HCT116 (cell line): ENCODE data around the gene IL36G. TPM values are rescaled to one million over a fixed set of nuclear protein-coding genes. Genes with fewer than 3 reads are reported as not detected.

Source experiments
- ATAC-seq: fragments of 200-7000 bp; cut with Tn5 transposase; 2 replicates; pipeline ENCODE4 v1.9.1; 2020; ENCODE audit warnings: mild to moderate bottlenecking, moderate library complexity
- BruUV-seq: library from RNA; stranded (reverse); fragments of 400-500 nt; replicated peaks from 2 replicates; lab custom pipeline; 2021; lab: Mats Ljungman, UMichigan
- CTCF ChIA-PET: fragments of 300-600 bp; sonication (Branson Sonifier 250); formaldehyde crosslinking; loops from one replicate; lab custom pipeline; 2021; ENCODE audit warnings: antibody characterized with exemption; lab: Charles Lee
- POLR2A ChIA-PET: fragments of 300-600, 350-600 bp; sonication (Branson Sonifier 250); formaldehyde crosslinking; loops from one replicate; lab custom pipeline; 2021; ENCODE audit warnings: antibody characterized with exemption; lab: Charles Lee
- RAD21 ChIA-PET, 2 experiments: fragments of 300-600 bp; sonication (Branson Sonifier 250); formaldehyde crosslinking; loops; one replicate each; lab custom pipeline; 2023; ENCODE audit warnings: low total read pairs in 2 of 2; ENCODE audit not compliant: uncharacterized antibody in 2 of 2, unreplicated experiment in 2 of 2, low non-redundant PET in 1 of 2; lab: Charles Lee
- DNase-seq: peaks from one replicate; pipeline ENCODE4 v3.0.0-alpha.2; 2010; ENCODE audit warnings: low read depth, low spot score
- H2AFZ ChIP-seq: fragments of 200-600 bp; shearing (Covaris generic), sonication (generic); 2 replicates; pipeline ENCODE4 v1.6.1; 2017; ENCODE audit warnings: low read depth, mixed run types, mixed read lengths, antibody characterized with exemption, low read length; ENCODE audit not compliant: poor library complexity, severe bottlenecking
- H3K27ac ChIP-seq: 2 replicates; pipeline ENCODE4 v1.5.1; 2012; ENCODE audit warnings: low read depth, low read length
- H3K27me3 ChIP-seq: fragments of 200-600 bp; sonication (generic); 2 replicates; pipeline ENCODE4 v1.6.1; 2016; ENCODE audit warnings: mixed run types, low read length, mixed read lengths; ENCODE audit not compliant: insufficient read depth
- H3K36me3 ChIP-seq, 2 experiments: fragments of 200-500 bp in 1 of 2; fragments of 200-600 bp in 1 of 2; sonication (Bioruptor generic) in 1 of 2; sonication (generic) in 1 of 2; 2 replicates each; pipeline versions ENCODE4 v1.5.1 to v1.6.1; 2014 to 2016; ENCODE audit warnings: low read length in 2 of 2, inconsistent platforms in 1 of 2, mixed read lengths in 1 of 2, mixed run types in 1 of 2; ENCODE audit not compliant: insufficient read depth in 2 of 2, control insufficient read depth in 1 of 2
- H3K4me1 ChIP-seq, 2 experiments: fragments of 200-600 bp in 1 of 2; sonication (generic) in 1 of 2; 2 replicates each; pipeline versions ENCODE4 v1.5.1 to v1.6.1; 2012 to 2017; ENCODE audit warnings: low read length in 2 of 2, inconsistent platforms in 1 of 2, mild to moderate bottlenecking in 1 of 2, mixed read lengths in 1 of 2, mixed run types in 1 of 2, moderate library complexity in 1 of 2; ENCODE audit not compliant: insufficient read depth in 2 of 2, control insufficient read depth in 1 of 2
- H3K4me2 ChIP-seq: fragments of 200-600 bp; sonication (generic); 2 replicates; pipeline ENCODE4 v1.6.1; 2017; ENCODE audit warnings: mixed run types, low read length, mixed read lengths
- H3K4me3 ChIP-seq, 2 experiments: fragments of 200-600 bp in 1 of 2; sonication (generic) in 1 of 2; replicated peaks in 1 of 2; 2 replicates each; pipeline ENCODE4 v1.5.1; 2011 to 2016; ENCODE audit warnings: low read length in 2 of 2, control low read depth in 1 of 2, low read depth in 1 of 2, mild to moderate bottlenecking in 1 of 2, mixed read lengths in 1 of 2, mixed run types in 1 of 2
- H3K79me2 ChIP-seq: fragments of 200-600 bp; sonication (generic); 2 replicates; pipeline ENCODE4 v1.6.1; 2017; ENCODE audit warnings: mild to moderate bottlenecking, mixed run types, low read length, moderate library complexity, mixed read lengths; ENCODE audit not compliant: insufficient read depth
- H3K9ac ChIP-seq: fragments of 200-600 bp; sonication (generic); 2 replicates; pipeline ENCODE4 v1.6.1; 2016; ENCODE audit warnings: low read length, mixed read lengths
- H3K9me2 ChIP-seq: fragments of 200-600 bp; sonication (generic), shearing (Covaris generic); 2 replicates; pipeline ENCODE4 v1.6.1; 2017; ENCODE audit warnings: mixed run types, mild to moderate bottlenecking, moderate library complexity; ENCODE audit not compliant: insufficient read depth
- H3K9me3 ChIP-seq, 2 experiments: fragments of 200-500 bp in 1 of 2; fragments of 200-600 bp in 1 of 2; sonication (Bioruptor generic) in 1 of 2; sonication (generic) in 1 of 2; 2 replicates each; pipeline ENCODE4 v1.6.1; 2014 to 2017; ENCODE audit warnings: low read length in 2 of 2, mixed read lengths in 2 of 2, inconsistent platforms in 1 of 2, low read depth in 1 of 2, mild to moderate bottlenecking in 1 of 2, mixed run types in 1 of 2, moderate library complexity in 1 of 2; ENCODE audit not compliant: control insufficient read depth in 1 of 2, insufficient read depth in 1 of 2
- H4K20me1 ChIP-seq: fragments of 200-600 bp; sonication (generic), shearing (Covaris generic); 2 replicates; pipeline ENCODE4 v1.6.1; 2017; ENCODE audit warnings: mixed run types, mild to moderate bottlenecking, moderate library complexity; ENCODE audit not compliant: insufficient read depth
- CTCF ChIP-seq, 3 experiments: fragments of 200-600 bp in 1 of 3; sonication (generic) in 1 of 3; IDR thresholded peaks in 2 of 3; conservative IDR thresholded peaks in 1 of 3; 2 replicates each; pipeline ENCODE4 v1.5.1; 2012 to 2017; ENCODE audit warnings: low read depth in 2 of 3, low read length in 2 of 3, antibody characterized with exemption in 1 of 3, borderline replicate concordance in 1 of 3, control low read depth in 1 of 3, mild to moderate bottlenecking in 1 of 3, mixed read lengths in 1 of 3, mixed run types in 1 of 3, moderate library complexity in 1 of 3; ENCODE audit not compliant: insufficient read depth in 1 of 3
- REST ChIP-seq: IDR thresholded peaks from 2 replicates; pipeline ENCODE4 v1.6.1; 2012; ENCODE audit warnings: low read depth
- SIN3A ChIP-seq: IDR thresholded peaks from 2 replicates; pipeline ENCODE4 v1.6.1; 2012; ENCODE audit warnings: low read depth
- ZBTB33 ChIP-seq: IDR thresholded peaks from 2 replicates; pipeline ENCODE4 v1.6.1; 2011; ENCODE audit warnings: mild to moderate bottlenecking, low read length, moderate library complexity; ENCODE audit not compliant: insufficient replicate concordance; ENCODE audit errors: extremely low read depth
- intact Hi-C: fragments of 100-400 bp; cut with micrococcal nuclease; formaldehyde crosslinking; loops from 2 replicates; pipeline ENCODE4 v1.10.0; 2022
- total RNA-seq: library from RNA; stranded (reverse); gene quantifications from one replicate; pipeline ENCODE4 v1.2.1, GENCODE V29; 2021; ENCODE audit not compliant: unreplicated experiment

Gene IL36G
- total RNA-seq, 1 experiment from 2014 or later = not detected

- H3K27me3 ChIP-seq = no peaks in the 10 kb centered on the region
- RAD21 ChIA-PET = interaction anchor here in 1 of 2 experiments (1.0 kb wide), 1 partner anchor 209 kb away, joined by 4 read pairs; no protein-coding TSS in a partner anchor
- H3K27ac ChIP-seq = no peak overlapping the region
- H3K79me2 ChIP-seq = no peaks in the 10 kb centered on the region
- H3K9ac ChIP-seq = no peak overlapping the region
- TF ChIP-seq CTCF (IDR thresholded peaks at IDR 0.05 in 2 of 3, conservative IDR thresholded peaks at IDR 0.05 in 1 of 3; ENCODE audit: borderline replicate concordance in 1 of 3, insufficient read depth in 1 of 3, low read depth in 2 of 3, low read length in 2 of 3) = peak in 2 of 3 experiments; percentile 17 to 21; a peak in 2 of 6 replicates
- no peak for TF ChIP-seq SIN3A
- TF ChIP-seq REST = no peak
- TF ChIP-seq ZBTB33 = no peak
- TF ChIP-seq, all 23 proteins: peak for 1
- no TSS peak for BruUV-seq
- ChIA-PET POLR2A (no interaction called here), CTCF (interaction anchor here (0.6 to 1.6 kb wide), 18 partner anchors 8 to 1061 kb away, joined by 3 to 18 read pairs (median 4); partner anchors contain the start of genes CKAP2L and MERTK)
- no peak overlapping the region for H3K4me2 ChIP-seq
- no peaks in the 10 kb centered on the region for H3K9me2 ChIP-seq
- peaks cover 0 to 13% of the 10 kb centered on the region in 2 experiments; a peak in 1 of 4 replicates for H3K4me1 ChIP-seq
- no peaks in the 10 kb centered on the region for H3K36me3 ChIP-seq
- H4K20me1 ChIP-seq = no peaks in the 10 kb centered on the region
- DNase-seq (no peak), ATAC-seq (peak; percentile 56)
- H3K4me3 ChIP-seq = no peak overlapping the region
- intact Hi-C loops = loop anchor here (2.0 to 10.0 kb wide), 2 partner anchors 210 to 446 kb away; no protein-coding TSS in a partner anchor
- H3K9me3 ChIP-seq = no peaks in the 10 kb centered on the region
- H2AFZ ChIP-seq = no peak overlapping the region
Measured at GRCh38 chr2:112959109-112959812, 18.5 kb upstream of the IL36G start.
